ENCODE measurements around the gene ZNF787. TPM values are rescaled to one million over a fixed set of nuclear protein-coding genes. Genes with fewer than 3 reads are reported as not detected.

The ZNF787 gene
- polyA plus RNA-seq, 1 of the 3 experiments (the other 2 are of a cell fraction): 16.0 TPM

- Histone ChIP-seq H3K4me1 (ENCODE audit: control insufficient read depth in 1 of 2, insufficient read depth in 2 of 2, low read depth in 1 of 2, low read length in 1 of 2) (no peaks in the 10 kb centered on the region), H3K36me3 (replicated peaks in 1 of 2; ENCODE audit: control insufficient read depth in 1 of 2, insufficient read depth in 2 of 2, low read length in 1 of 2) (peaks cover 0 to 7% of the 10 kb centered on the region in 2 experiments), H2AFZ (ENCODE audit: low read depth) (no peak overlapping the region), H3K9ac (no peak overlapping the region), H3K4me2 (no peak overlapping the region), H3K9me2 (no peaks in the 10 kb centered on the region), H4K20me1 (ENCODE audit: insufficient read depth) (no peaks in the 10 kb centered on the region), H3K27ac (ENCODE audit: low read depth in 2 of 2, low read length in 1 of 2) (no peak overlapping the region), H3K4me3 (ENCODE audit: low read depth in 2 of 2, low read length in 1 of 2) (no peak overlapping the region), H3K9me3 (no peaks in the 10 kb centered on the region), H3K79me2 (ENCODE audit: insufficient read depth) (no peaks in the 10 kb centered on the region), H3K27me3 (ENCODE audit: insufficient read depth) (peaks cover under 1% of the 10 kb centered on the region; the same call in 1 of the 2 replicates), H3F3A (replicated peaks; ENCODE audit: insufficient read depth) (no peaks in the 10 kb centered on the region)
- DNase-seq: no peak
- POLR2A ChIA-PET: no interaction called here
- WGBS (ENCODE audit: low lambda C conversion rate): 61% methylated on average over 9 of the region's 9 CpGs
- CTCF ChIA-PET: interaction anchor here (2.7 kb wide), 1 partner anchor 86 kb away, joined by 12 read pairs; no protein-coding TSS in a partner anchor
- TF ChIP-seq NFIC (IDR thresholded peaks at IDR 0.05; ENCODE audit: borderline replicate concordance): no peak
- TF ChIP-seq POLR2AphosphoS5 (IDR thresholded peaks at IDR 0.05; ENCODE audit: low read depth, low read length): no peak
- no peak for TF ChIP-seq RFX5 (IDR thresholded peaks at IDR 0.05; ENCODE audit: low read length)
- no peak for TF ChIP-seq REST (IDR thresholded peaks at IDR 0.05; ENCODE audit: low read depth, low read length)
- no peak for TF ChIP-seq ELF1 (IDR thresholded peaks at IDR 0.05)
- no peak for TF ChIP-seq GABPA (IDR thresholded peaks at IDR 0.05; ENCODE audit: low read depth)
- no peak for TF ChIP-seq CTCF (IDR thresholded peaks at IDR 0.05)
- TF ChIP-seq SIN3A (IDR thresholded peaks at IDR 0.05; ENCODE audit: borderline replicate concordance, low read depth, low read length): no peak
- TF ChIP-seq EP300 (IDR thresholded peaks at IDR 0.05; ENCODE audit: borderline replicate concordance in 1 of 2, low read depth in 1 of 2, low read length in 1 of 2): no peak
These were observed 41.2 kb upstream of the ZNF787 start for GRCh38 chr19:56162258-56162657.

GRCh38 chr19:56161534-56161933, 40.4 kb upstream of the ZNF787 start:
- H3K4me3 ChIP-seq (ENCODE audit: low read depth in 2 of 2, low read length in 1 of 2): no peak overlapping the region
- no peaks in the 10 kb centered on the region for H3K9me2 ChIP-seq
- H3K4me2 ChIP-seq: no peak overlapping the region
- DNase-seq: no peak
- no peak overlapping the region for H3K9ac ChIP-seq
- peaks cover 0 to 9% of the 10 kb centered on the region in 2 experiments for H3K36me3 ChIP-seq (replicated peaks in 1 of 2; ENCODE audit: control insufficient read depth in 1 of 2, insufficient read depth in 2 of 2, low read length in 1 of 2)
- ChIA-PET CTCF (interaction anchor here (0.6 to 2.7 kb wide), 5 partner anchors 83 to 95 kb away, joined by 3 to 12 read pairs (median 4); no protein-coding TSS in a partner anchor), POLR2A (no interaction called here)
- H3K79me2 ChIP-seq (ENCODE audit: insufficient read depth): no peaks in the 10 kb centered on the region
- H2AFZ ChIP-seq (ENCODE audit: low read depth): no peak overlapping the region
- H3K27ac ChIP-seq (ENCODE audit: low read depth in 2 of 2, low read length in 1 of 2): no peak overlapping the region
- no peaks in the 10 kb centered on the region for H3K9me3 ChIP-seq
- H3F3A ChIP-seq (replicated peaks; ENCODE audit: insufficient read depth): no peaks in the 10 kb centered on the region
- WGBS (ENCODE audit: low lambda C conversion rate): 100% methylated on average over 6 of the region's 11 CpGs
- no peaks in the 10 kb centered on the region for H3K27me3 ChIP-seq (ENCODE audit: insufficient read depth)
- no peaks in the 10 kb centered on the region for H3K4me1 ChIP-seq (ENCODE audit: control insufficient read depth in 1 of 2, insufficient read depth in 2 of 2, low read depth in 1 of 2, low read length in 1 of 2)
- H4K20me1 ChIP-seq (ENCODE audit: insufficient read depth): no peaks in the 10 kb centered on the region
- TF ChIP-seq USF1 (IDR thresholded peaks at IDR 0.05; ENCODE audit: borderline replicate concordance, low read depth): no peak
- no peak for TF ChIP-seq MEF2A (IDR thresholded peaks at IDR 0.05; ENCODE audit: borderline replicate concordance, low read depth)
- TF ChIP-seq PBX3 (IDR thresholded peaks at IDR 0.05): no peak
- TF ChIP-seq GATA2 (CRISPR knock-in tag; IDR thresholded peaks at IDR 0.05): no peak
- no peak for TF ChIP-seq FOXM1 (IDR thresholded peaks at IDR 0.05; ENCODE audit: low read depth)
- TF ChIP-seq RFX5 (IDR thresholded peaks at IDR 0.05; ENCODE audit: low read length): no peak
- no peak for TF ChIP-seq RAD21 (IDR thresholded peaks at IDR 0.05; ENCODE audit: low read length)
- TF ChIP-seq FOSL2 (IDR thresholded peaks at IDR 0.05; ENCODE audit: borderline replicate concordance, low read depth): no peak
- no peak for TF ChIP-seq ZBTB33 (IDR thresholded peaks at IDR 0.05; ENCODE audit: borderline replicate concordance, low read depth)
- no peak for TF ChIP-seq TEAD4 (IDR thresholded peaks at IDR 0.05; ENCODE audit: borderline replicate concordance, insufficient read depth)
- no peak for TF ChIP-seq MXI1 (IDR thresholded peaks at IDR 0.05; ENCODE audit: low read depth, low read length)

All from SK-N-SH (cell line).